Suprapubic skin (tissue), 4 donors: Measurements from ENCODE around the gene ANO3. TPM values are rescaled to one million over a fixed set of nuclear protein-coding genes. Genes with fewer than 3 reads are reported as not detected.

ENCODE experiments used
- DNase-seq, 2 donors: peaks; one replicate each; pipeline ENCODE4 v3.0.0-alpha.2; 2019; ENCODE audit warnings: low spot score in 2 of 2
- H3K27ac ChIP-seq: fragments of 200-600 bp; sonication (generic); one replicate; pipeline ENCODE4 v1.5.1; 2019
- H3K27me3 ChIP-seq: fragments of 200-600 bp; sonication (generic); one replicate; pipeline ENCODE4 v1.5.1; 2019
- H3K36me3 ChIP-seq: fragments of 200-600 bp; sonication (generic); one replicate; pipeline ENCODE4 v1.5.1; 2019
- H3K4me1 ChIP-seq: fragments of 200-600 bp; sonication (generic); one replicate; pipeline ENCODE4 v1.5.1; 2019
- H3K4me3 ChIP-seq: fragments of 200-600 bp; sonication (generic); one replicate; pipeline ENCODE4 v1.5.1; 2019; ENCODE audit warnings: mild to moderate bottlenecking
- H3K9me3 ChIP-seq: fragments of 200-600 bp; sonication (generic); one replicate; pipeline ENCODE4 v1.5.1; 2019
- EP300 ChIP-seq: sonication (generic); formaldehyde crosslinking; IDR thresholded peaks from one replicate; pipeline ENCODE4 v1.6.1; 2017; ENCODE audit warnings: antibody characterized with exemption
- POLR2A ChIP-seq, 2 donors: fragments of 450-650 bp; IDR thresholded peaks; one replicate each; pipeline ENCODE4 v1.6.1; 2017; ENCODE audit warnings: antibody characterized with exemption in 2 of 2, mild to moderate bottlenecking in 2 of 2, moderate library complexity in 2 of 2
- POLR2AphosphoS5 ChIP-seq, 3 donors: sonication (generic); formaldehyde crosslinking; IDR thresholded peaks; one replicate each; pipeline ENCODE4 v1.6.1; 2017; ENCODE audit warnings: antibody characterized with exemption in 3 of 3
- WGBS: methylation state at CpG from one replicate; pipeline ENCODE4 v1.1.5; 2018; 5-methylcytosine and 5-hydroxymethylcytosine counted together
- total RNA-seq, 4 donors: library from RNA; depleted of rRNA; stranded (reverse); fragments of >200 nt; gene quantifications; one replicate each; pipeline ENCODE4 v1.1.0, GENCODE V29; 2016
- TF ChIP-seq, protein P1 (sequence below), 2 donors: fragments of 200-600 bp in 1 of 2; fragments of 450-650 bp in 1 of 2; sonication (generic) in 1 of 2; IDR thresholded peaks; one replicate each; pipeline ENCODE4 v1.5.1; 2016 to 2019; ENCODE audit warnings: antibody characterized with exemption in 2 of 2, mild to moderate bottlenecking in 1 of 2, moderate library complexity in 1 of 2

The ANO3 gene
- total RNA-seq, 4 donors from 2014 or later: 0.08 to 0.29 (median 0.16) TPM; not detected in 1

DNA sequence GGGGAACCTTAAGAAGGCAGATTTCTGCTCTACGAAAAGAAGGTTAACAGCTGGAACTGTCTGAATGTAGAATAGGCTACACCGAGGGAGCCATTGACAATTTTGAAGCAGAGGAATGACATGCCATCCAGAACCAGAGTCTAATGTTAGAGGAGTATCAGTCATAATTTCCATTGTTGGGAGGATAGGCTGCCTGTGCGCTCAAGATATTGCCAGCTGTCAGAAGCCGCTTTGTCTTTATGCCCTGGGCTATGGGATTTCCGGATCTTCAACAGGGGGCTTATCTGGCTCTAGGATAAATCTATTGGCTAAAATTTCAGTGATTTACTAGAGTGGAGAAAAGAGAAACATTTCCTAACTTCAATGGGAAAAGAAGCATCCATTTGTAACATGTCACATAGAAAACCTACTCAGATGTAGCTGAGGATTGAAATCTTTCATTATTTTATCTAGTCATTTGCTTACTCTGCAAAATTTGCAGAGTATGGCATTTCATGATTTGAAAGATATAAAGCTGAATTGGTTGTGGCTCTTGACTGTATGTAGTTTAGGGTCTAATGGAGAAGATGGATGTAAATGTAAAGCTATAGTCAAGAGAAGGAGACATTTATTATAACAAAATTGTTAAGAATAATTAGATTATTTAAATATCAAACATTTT lies 78.9 kb downstream of the ANO3 start:
- Histone ChIP-seq H3K27me3 (no peaks in the 10 kb centered on the region), H3K27ac (no peak overlapping the region), H3K9me3 (no peaks in the 10 kb centered on the region), H3K36me3 (no peaks in the 10 kb centered on the region), H3K4me3 (no peak overlapping the region), H3K4me1 (no peaks in the 10 kb centered on the region)
- 59% methylated on average over 5 of the region's 5 CpGs for WGBS
- no peak for TF ChIP-seq EP300
- TF ChIP-seq, protein P1, sequence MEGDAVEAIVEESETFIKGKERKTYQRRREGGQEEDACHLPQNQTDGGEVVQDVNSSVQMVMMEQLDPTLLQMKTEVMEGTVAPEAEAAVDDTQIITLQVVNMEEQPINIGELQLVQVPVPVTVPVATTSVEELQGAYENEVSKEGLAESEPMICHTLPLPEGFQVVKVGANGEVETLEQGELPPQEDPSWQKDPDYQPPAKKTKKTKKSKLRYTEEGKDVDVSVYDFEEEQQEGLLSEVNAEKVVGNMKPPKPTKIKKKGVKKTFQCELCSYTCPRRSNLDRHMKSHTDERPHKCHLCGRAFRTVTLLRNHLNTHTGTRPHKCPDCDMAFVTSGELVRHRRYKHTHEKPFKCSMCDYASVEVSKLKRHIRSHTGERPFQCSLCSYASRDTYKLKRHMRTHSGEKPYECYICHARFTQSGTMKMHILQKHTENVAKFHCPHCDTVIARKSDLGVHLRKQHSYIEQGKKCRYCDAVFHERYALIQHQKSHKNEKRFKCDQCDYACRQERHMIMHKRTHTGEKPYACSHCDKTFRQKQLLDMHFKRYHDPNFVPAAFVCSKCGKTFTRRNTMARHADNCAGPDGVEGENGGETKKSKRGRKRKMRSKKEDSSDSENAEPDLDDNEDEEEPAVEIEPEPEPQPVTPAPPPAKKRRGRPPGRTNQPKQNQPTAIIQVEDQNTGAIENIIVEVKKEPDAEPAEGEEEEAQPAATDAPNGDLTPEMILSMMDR (IDR thresholded peaks at IDR 0.05): no peak
- no peak for TF ChIP-seq POLR2AphosphoS5 (IDR thresholded peaks at IDR 0.05)
- TF ChIP-seq POLR2A (IDR thresholded peaks at IDR 0.05): no peak
- DNase-seq: no peak

DNA sequence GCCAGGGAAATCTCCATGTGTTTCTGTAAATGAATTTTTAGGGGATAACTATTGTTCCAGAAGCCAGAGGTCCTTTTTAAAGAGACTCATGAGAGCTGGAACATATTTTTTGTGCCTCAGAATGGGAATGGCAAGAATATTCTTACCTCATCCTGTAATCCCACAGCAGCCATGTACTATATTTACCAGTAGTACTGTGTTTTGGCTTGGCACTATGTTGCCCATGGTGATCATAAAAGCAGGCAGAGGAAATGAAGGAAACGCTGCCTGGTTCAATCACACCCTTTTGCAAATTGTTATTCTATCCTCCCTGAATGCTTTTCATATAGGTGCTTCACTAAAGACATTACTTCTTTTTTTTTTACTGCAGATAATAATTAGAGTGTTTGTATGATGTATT lies 81.0 kb downstream of the ANO3 start:
- H3K27ac ChIP-seq: no peak overlapping the region
- TF ChIP-seq, protein P1 (IDR thresholded peaks at IDR 0.05): no peak
- no peak for TF ChIP-seq EP300
- no peak for TF ChIP-seq POLR2AphosphoS5 (IDR thresholded peaks at IDR 0.05)
- TF ChIP-seq POLR2A (IDR thresholded peaks at IDR 0.05): no peak
- no peak overlapping the region for H3K4me3 ChIP-seq
- H3K36me3 ChIP-seq: no peaks in the 10 kb centered on the region
- WGBS: 22% methylated on average over 1 of the region's 1 CpG
- no peaks in the 10 kb centered on the region for H3K4me1 ChIP-seq
- H3K27me3 ChIP-seq: no peaks in the 10 kb centered on the region
- H3K9me3 ChIP-seq: no peaks in the 10 kb centered on the region
- no peak for DNase-seq

DNA sequence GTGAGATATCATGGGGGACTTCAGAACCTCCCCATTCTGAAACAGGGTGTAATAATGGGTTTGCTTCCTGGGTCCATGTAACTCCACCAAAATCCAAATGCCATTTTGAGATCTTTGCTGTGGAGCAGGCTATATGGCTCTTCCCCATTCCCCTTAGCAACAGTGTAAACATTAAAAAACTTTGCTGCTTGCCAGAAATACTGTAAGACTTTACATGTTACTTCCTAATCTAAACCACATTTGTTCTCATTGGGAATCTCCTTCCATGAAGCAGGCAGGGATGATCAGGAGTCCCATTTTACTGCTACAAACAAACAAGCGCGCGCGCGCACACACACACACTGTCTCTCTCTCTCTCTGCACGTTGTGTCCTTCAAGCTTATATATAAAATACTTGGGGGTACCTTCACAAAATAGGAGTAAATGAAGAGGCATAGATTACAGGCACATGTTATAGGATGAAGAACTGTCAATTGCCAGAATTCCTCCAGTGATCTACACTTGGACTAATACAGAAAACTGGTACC lies 86.5 kb downstream of the ANO3 start:
- Histone ChIP-seq H3K27me3 (no peaks in the 10 kb centered on the region), H3K4me3 (no peak overlapping the region), H3K36me3 (no peaks in the 10 kb centered on the region), H3K27ac (no peak overlapping the region), H3K9me3 (no peaks in the 10 kb centered on the region), H3K4me1 (no peaks in the 10 kb centered on the region)
- 82% methylated on average over 6 of the region's 6 CpGs for WGBS
- no peak for DNase-seq
- TF ChIP-seq EP300 (no peak), POLR2A (IDR thresholded peaks at IDR 0.05) (no peak), POLR2AphosphoS5 (IDR thresholded peaks at IDR 0.05) (no peak)
- TF ChIP-seq, protein P1 (IDR thresholded peaks at IDR 0.05): no peak

DNA sequence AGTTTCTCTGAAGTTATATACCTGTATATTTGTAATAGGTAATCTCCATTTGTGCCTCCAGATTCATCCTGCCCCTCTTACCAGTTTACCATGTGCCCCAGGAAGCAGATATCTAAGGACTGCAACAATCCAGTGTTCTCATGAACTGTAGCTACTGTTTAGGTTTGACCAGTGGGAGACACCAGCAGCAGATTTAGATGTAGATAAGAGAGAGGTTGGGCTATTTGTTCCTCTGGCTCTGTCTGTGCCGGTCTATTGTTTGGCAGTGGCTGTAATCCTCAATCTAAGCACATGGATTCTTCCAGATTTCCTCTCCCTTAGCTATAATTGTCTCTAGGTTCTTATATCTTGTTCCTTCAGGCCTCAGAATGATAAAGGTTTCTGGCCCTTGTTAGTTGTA lies 88.4 kb downstream of the ANO3 start:
- WGBS: 13% methylated on average over 1 of the region's 1 CpG
- TF ChIP-seq EP300: no peak
- TF ChIP-seq POLR2AphosphoS5 (IDR thresholded peaks at IDR 0.05): no peak
- TF ChIP-seq, protein P1 (IDR thresholded peaks at IDR 0.05): no peak
- no peak for TF ChIP-seq POLR2A (IDR thresholded peaks at IDR 0.05)
- H3K9me3 ChIP-seq: no peaks in the 10 kb centered on the region
- H3K36me3 ChIP-seq: no peaks in the 10 kb centered on the region
- no peak overlapping the region for H3K27ac ChIP-seq
- H3K4me1 ChIP-seq: no peaks in the 10 kb centered on the region
- H3K4me3 ChIP-seq: no peak overlapping the region
- no peak for DNase-seq
- H3K27me3 ChIP-seq: no peaks in the 10 kb centered on the region

GRCh38 chr11:26424255-26424654 lies 92.3 kb downstream of the ANO3 start:
- Histone ChIP-seq H3K36me3 (no peaks in the 10 kb centered on the region), H3K27me3 (no peaks in the 10 kb centered on the region), H3K4me3 (no peak overlapping the region), H3K9me3 (no peaks in the 10 kb centered on the region), H3K27ac (no peak overlapping the region), H3K4me1 (no peaks in the 10 kb centered on the region)
- 0% methylated on average over 1 of the region's 1 CpG for WGBS
- no peak for DNase-seq
- TF ChIP-seq POLR2A (IDR thresholded peaks at IDR 0.05) (no peak), POLR2AphosphoS5 (IDR thresholded peaks at IDR 0.05) (no peak), EP300 (no peak)
- TF ChIP-seq, protein P1 (IDR thresholded peaks at IDR 0.05): no peak
